Nephron (organoid): ENCODE measurements around the gene STRIT1.

Experiments used
- H3K27ac Mint-ChIP-seq, 3 experiments: 2 replicates each; pipeline ENCODE4 v1.8.0; 2020; ENCODE audit warnings: mixed read lengths in 3 of 3, mild to moderate bottlenecking in 2 of 3, moderate library complexity in 1 of 3
- H3K27me3 Mint-ChIP-seq: 2 replicates; pipeline ENCODE4 v1.8.0; 2021; ENCODE audit warnings: low read depth, mild to moderate bottlenecking, moderate library complexity, mixed read lengths
- H3K36me3 Mint-ChIP-seq: 2 replicates; pipeline ENCODE4 v1.8.0; 2020; ENCODE audit warnings: low read depth, mixed read lengths
- H3K4me1 Mint-ChIP-seq: 2 replicates; pipeline ENCODE4 v1.8.0; 2020; ENCODE audit warnings: mixed read lengths
- H3K4me3 Mint-ChIP-seq, 3 experiments: 2 replicates each; pipeline ENCODE4 v1.8.0; 2020; ENCODE audit warnings: mild to moderate bottlenecking in 3 of 3, mixed read lengths in 3 of 3, moderate library complexity in 2 of 3
- H3K9me3 Mint-ChIP-seq: 2 replicates; pipeline ENCODE4 v1.8.0; 2020; ENCODE audit warnings: mixed read lengths
- TF ChIP-seq, protein P1 (sequence below), 3 experiments: fragments of 200-600 bp; sonication (generic); IDR thresholded peaks; one replicate each; pipeline ENCODE4 v1.5.0; 2021; ENCODE audit warnings: antibody characterized with exemption in 3 of 3; ENCODE audit not compliant: unreplicated experiment in 3 of 3

STRIT1 gene

DNA sequence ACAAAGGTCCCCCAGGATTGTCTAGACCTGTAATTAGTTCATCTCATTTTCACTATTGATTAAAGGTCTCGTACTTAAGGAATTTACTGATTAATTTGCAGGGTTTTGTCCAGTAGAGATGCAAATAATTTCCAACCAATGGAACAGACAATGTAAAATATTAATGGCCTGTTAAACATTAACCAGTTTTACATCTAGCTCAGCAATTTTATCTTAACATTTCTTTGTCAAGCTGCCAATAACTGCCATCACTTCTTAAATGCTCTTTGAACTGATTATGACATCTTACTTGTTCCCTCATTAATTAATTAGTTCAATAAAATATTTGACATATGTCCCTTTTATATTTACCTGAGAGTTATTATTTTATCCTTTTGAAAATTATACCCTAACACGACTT is 9.4 kb upstream of the STRIT1 start:
- peaks cover 2% of the 10 kb centered on the region for H3K9me3 Mint-ChIP-seq
- H3K27ac Mint-ChIP-seq: peak overlapping the region in 2 of 3 experiments; percentile 61 to 84
- no peaks in the 10 kb centered on the region for H3K27me3 Mint-ChIP-seq
- H3K4me1 Mint-ChIP-seq: no peaks in the 10 kb centered on the region
- no peak overlapping the region for H3K4me3 Mint-ChIP-seq
- H3K36me3 Mint-ChIP-seq: no peaks in the 10 kb centered on the region
- TF ChIP-seq, protein P1, sequence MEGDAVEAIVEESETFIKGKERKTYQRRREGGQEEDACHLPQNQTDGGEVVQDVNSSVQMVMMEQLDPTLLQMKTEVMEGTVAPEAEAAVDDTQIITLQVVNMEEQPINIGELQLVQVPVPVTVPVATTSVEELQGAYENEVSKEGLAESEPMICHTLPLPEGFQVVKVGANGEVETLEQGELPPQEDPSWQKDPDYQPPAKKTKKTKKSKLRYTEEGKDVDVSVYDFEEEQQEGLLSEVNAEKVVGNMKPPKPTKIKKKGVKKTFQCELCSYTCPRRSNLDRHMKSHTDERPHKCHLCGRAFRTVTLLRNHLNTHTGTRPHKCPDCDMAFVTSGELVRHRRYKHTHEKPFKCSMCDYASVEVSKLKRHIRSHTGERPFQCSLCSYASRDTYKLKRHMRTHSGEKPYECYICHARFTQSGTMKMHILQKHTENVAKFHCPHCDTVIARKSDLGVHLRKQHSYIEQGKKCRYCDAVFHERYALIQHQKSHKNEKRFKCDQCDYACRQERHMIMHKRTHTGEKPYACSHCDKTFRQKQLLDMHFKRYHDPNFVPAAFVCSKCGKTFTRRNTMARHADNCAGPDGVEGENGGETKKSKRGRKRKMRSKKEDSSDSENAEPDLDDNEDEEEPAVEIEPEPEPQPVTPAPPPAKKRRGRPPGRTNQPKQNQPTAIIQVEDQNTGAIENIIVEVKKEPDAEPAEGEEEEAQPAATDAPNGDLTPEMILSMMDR (IDR thresholded peaks at IDR 0.05; ENCODE audit: unreplicated experiment in 3 of 3): no peak

DNA sequence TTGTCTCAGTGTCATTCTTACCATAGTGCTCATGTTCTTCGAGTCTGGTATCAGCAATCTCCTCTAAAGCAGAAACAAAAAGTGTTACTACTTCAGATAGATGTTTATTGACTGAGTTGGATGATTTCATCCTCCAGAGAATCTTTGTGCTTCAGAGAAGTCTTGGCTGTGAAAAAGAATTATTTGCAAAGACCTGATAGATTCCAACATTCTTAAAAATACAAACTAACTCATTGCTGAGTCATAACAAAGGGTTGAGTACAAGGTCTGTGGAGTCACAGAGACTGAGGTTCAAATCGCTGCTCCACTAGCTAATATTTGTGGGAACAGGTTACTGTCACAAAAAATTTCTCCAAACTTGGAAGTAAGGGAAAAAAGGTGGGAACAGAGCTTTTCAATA is 9.0 kb upstream of the STRIT1 start:
- peak overlapping the region in 2 of 3 experiments; percentile 61 to 84 for H3K27ac Mint-ChIP-seq
- H3K9me3 Mint-ChIP-seq: peaks cover 6% of the 10 kb centered on the region
- H3K36me3 Mint-ChIP-seq: no peaks in the 10 kb centered on the region

GRCh38 chr3:155297100-155297499 is 3.6 kb upstream of the STRIT1 start:
- TF ChIP-seq, protein P1 (IDR thresholded peaks at IDR 0.05; ENCODE audit: unreplicated experiment in 3 of 3): no peak
- Mint-ChIP-seq H3K27me3 (no peaks in the 10 kb centered on the region), H3K36me3 (peaks cover 8% of the 10 kb centered on the region), H3K9me3 (peaks cover 20% of the 10 kb centered on the region), H3K4me1 (no peaks in the 10 kb centered on the region), H3K4me3 (no peak overlapping the region), H3K27ac (no peak overlapping the region)

More for the DNA sequence above, 9.0 kb upstream of the STRIT1 start:
- TF ChIP-seq, protein P1 (IDR thresholded peaks at IDR 0.05; ENCODE audit: unreplicated experiment in 3 of 3): no peak
- Mint-ChIP-seq H3K4me1 (no peaks in the 10 kb centered on the region), H3K4me3 (no peak overlapping the region), H3K27me3 (no peaks in the 10 kb centered on the region)

GRCh38 chr3:155296413-155296812 is 2.9 kb upstream of the STRIT1 start:
- no peak overlapping the region for H3K27ac Mint-ChIP-seq
- peaks cover 8% of the 10 kb centered on the region for H3K36me3 Mint-ChIP-seq
- H3K27me3 Mint-ChIP-seq: no peaks in the 10 kb centered on the region
- H3K4me1 Mint-ChIP-seq: no peaks in the 10 kb centered on the region
- H3K4me3 Mint-ChIP-seq: no peak overlapping the region
- peaks cover 20% of the 10 kb centered on the region for H3K9me3 Mint-ChIP-seq
- TF ChIP-seq, protein P1 (IDR thresholded peaks at IDR 0.05; ENCODE audit: unreplicated experiment in 3 of 3): no peak

DNA sequence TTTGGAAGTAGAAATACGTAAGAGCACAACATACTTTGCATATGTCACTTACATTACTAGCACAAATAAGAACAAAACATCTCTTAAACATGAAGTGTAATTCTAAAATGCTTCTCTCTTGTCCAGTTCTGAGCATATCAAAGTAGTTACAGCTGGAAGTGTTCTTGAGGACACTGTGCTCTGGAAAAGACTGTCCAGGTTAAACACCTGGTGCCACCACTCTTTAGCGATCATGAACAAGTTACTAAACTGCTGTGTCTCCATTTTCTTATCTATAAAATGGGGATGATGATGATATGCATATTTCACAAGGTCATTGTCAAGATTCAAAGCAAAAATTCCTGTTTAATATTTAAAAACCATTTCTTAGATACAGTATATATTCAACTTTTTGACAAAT is 790 bp downstream of the STRIT1 start:
- H3K36me3 Mint-ChIP-seq: peaks cover 8% of the 10 kb centered on the region
- no peaks in the 10 kb centered on the region for H3K27me3 Mint-ChIP-seq
- no peaks in the 10 kb centered on the region for H3K4me1 Mint-ChIP-seq
- no peak overlapping the region for H3K27ac Mint-ChIP-seq
- H3K9me3 Mint-ChIP-seq: peaks cover 16% of the 10 kb centered on the region
- H3K4me3 Mint-ChIP-seq: no peak overlapping the region
- TF ChIP-seq, protein P1 (IDR thresholded peaks at IDR 0.05; ENCODE audit: unreplicated experiment in 3 of 3): no peak

GRCh38 chr3:155292133-155292532 is 1.4 kb downstream of the STRIT1 start:
- no peak overlapping the region for H3K4me3 Mint-ChIP-seq
- H3K36me3 Mint-ChIP-seq: peaks cover 5% of the 10 kb centered on the region
- TF ChIP-seq, protein P1 (IDR thresholded peaks at IDR 0.05; ENCODE audit: unreplicated experiment in 3 of 3): no peak
- no peak overlapping the region for H3K27ac Mint-ChIP-seq
- H3K27me3 Mint-ChIP-seq: no peaks in the 10 kb centered on the region
- peaks cover 11% of the 10 kb centered on the region for H3K9me3 Mint-ChIP-seq
- no peaks in the 10 kb centered on the region for H3K4me1 Mint-ChIP-seq
